HG03060 (cell line): Measurements from ENCODE around the gene HNRNPH2.

Source experiments
- ATAC-seq: cut with Tn5 transposase; IDR thresholded peaks from one replicate; pipeline ENCODE4 v1.9.1; 2021; ENCODE audit warnings: low read depth, moderate number of reproducible peaks; ENCODE audit not compliant: unreplicated experiment

Gene HNRNPH2

DNA sequence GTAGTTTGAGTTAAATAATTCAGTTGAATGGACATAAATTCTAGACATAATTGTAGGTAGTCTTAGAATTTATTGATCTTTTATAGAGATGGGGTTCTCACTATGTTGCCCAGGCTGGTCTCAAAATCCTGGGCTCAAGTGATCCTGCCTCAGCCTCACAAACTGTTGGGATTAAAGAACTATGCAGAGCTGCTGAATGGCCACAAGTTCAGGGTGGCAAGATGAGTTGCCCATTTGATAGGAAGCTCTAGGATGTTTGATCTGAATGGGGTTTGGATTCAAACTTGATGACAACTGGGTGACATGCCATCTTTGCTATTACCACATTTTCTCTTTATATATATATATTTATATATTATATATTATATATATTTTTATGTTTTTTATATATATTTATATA is 13.7 kb upstream of the HNRNPH2 start:
- ATAC-seq, result no peak

- ATAC-seq, result no peak
Measured at GRCh38 chrX:101395789-101396188, 12.2 kb upstream of the HNRNPH2 start.

DNA sequence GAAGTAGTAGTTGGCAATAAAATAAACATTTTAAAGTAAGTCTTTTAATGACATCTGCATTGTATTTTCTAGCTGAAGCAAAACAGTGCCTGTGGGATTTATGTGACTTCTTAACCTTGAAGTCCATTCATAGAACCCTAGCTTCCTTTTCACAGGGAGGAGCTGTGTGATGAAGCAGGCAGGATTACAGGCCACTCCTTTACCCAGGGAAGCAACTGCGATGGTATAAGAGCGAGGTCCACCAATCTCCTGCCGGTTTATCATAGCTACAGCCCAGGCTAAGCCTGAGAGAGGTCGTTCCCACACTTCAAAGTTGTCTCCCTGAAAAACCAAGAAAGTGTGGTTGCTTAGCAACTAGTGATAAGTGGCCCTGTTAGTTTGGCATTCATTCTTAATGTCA is 10.2 kb upstream of the HNRNPH2 start:
- no peak for ATAC-seq

GRCh38 chrX:101398694-101399093 is 9.3 kb upstream of the HNRNPH2 start:
- ATAC-seq, result no peak

GRCh38 chrX:101399825-101400224 is 8.2 kb upstream of the HNRNPH2 start:
- no peak for ATAC-seq

DNA sequence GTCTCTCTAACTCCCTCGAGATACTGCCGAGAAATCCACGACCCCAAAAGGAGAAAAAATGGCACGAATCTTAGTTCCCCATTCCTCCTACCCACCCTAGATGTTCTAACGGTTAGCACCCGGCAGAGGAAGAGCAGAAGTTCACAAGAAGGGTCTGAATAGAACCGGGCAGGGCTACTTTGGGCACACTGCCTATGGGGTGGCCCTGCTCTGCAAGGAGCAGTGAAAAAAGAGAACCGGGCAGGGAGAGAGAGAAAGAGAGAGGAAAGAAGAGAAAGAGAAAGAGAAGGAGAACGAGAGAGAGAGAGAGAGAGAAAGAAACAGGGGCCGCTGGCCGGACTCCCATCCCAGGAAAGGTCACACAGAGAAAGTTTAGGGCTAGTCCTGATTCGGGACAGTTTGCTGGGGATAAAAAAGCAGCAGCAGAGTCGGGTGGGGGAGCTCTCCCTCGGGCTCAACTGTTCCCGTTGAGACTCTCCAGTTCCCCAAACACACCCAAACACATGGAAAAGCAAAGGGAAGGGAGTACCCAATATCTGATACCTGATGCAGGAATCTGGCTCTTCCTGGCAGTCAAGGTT is 765 bp upstream of the HNRNPH2 start:
- no peak for ATAC-seq

- peak; percentile 11 for ATAC-seq
Measured at GRCh38 chrX:101408532-101408841, 465 bp downstream of the HNRNPH2 start.

- no peak for ATAC-seq
Measured at GRCh38 chrX:101409043-101409442, 1.0 kb downstream of the HNRNPH2 start.

- no peak for ATAC-seq
Measured at GRCh38 chrX:101410461-101410860, 2.4 kb downstream of the HNRNPH2 start.

DNA sequence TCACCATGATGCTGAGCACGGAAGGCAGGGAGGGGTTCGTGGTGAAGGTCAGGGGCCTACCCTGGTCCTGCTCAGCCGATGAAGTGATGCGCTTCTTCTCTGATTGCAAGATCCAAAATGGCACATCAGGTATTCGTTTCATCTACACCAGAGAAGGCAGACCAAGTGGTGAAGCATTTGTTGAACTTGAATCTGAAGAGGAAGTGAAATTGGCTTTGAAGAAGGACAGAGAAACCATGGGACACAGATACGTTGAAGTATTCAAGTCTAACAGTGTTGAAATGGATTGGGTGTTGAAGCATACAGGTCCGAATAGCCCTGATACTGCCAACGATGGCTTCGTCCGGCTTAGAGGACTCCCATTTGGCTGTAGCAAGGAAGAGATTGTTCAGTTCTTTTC is 4.0 kb downstream of the HNRNPH2 start:
- no peak for ATAC-seq

GRCh38 chrX:101415180-101416145 is 7.4 kb downstream of the HNRNPH2 start:
- ATAC-seq, result no peak

GRCh38 chrX:101416691-101417090 is 8.7 kb downstream of the HNRNPH2 start:
- ATAC-seq, result no peak

DNA sequence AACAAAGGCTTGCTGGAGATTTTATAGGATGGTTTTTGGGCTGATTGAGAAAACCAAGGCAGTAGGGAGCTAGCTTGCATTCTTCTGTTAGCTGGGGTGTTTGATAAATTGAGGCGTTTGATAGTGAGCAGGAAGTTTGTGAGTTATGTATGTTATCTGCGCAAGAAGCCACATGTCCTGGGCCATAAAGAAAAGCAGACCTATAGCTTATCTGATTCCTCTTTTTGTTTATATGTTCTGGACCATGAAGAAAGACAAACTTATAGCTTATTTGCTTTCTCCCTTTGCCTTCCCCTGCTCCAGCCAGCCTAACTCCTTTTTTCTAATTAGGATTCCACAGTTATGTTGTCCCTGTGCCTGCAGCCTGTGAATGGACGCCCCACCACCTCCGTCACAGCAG is 9.2 kb downstream of the HNRNPH2 start:
- no peak for ATAC-seq

DNA sequence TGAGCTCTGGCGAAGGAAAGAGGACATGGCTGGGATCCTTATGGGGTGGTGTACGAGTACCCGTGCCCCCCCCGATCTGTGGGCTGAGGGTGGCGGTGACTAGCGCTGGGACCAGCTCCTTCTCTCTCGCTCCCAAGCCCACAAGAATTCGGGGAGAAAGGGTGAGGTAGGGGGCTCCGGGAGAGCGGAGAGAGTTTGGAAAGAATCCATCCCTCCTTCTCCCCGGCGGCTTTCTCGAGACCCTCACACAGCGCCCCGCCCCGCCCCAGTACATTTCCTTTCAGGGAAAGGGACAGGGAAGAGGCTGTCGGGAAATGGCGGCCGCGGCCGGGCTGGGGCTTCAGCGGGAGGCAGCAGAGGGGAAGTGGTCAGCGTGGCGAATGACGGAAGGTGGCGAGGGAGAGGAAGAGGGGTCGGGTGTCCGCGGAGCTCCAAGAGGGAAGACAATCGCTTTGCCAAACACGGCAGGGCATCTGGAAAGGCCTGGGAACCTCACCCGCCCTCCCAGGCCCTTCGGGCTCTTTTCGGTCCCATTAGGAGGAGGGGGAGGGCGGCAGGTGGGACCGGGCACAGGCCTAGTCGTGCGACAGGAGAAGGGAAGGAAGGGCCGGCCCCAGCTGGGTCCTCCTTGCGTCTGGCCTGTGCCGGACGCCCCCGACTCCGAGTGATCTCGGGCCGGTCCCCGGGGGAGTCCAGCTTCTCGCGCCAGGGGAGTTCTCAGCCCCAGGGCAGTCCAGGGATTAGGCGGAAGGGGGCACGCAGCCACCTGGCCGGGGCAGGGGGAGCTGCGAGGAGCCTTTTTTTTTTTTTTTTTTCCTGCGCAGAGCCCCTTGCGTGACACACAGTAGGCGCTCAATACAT is 10.2 kb downstream of the HNRNPH2 start:
- ATAC-seq, result no peak

GRCh38 chrX:101419489-101419888 is 11.5 kb downstream of the HNRNPH2 start:
- ATAC-seq, result no peak

GRCh38 chrX:101427954-101428353 is 19.9 kb downstream of the HNRNPH2 start:
- no peak for ATAC-seq

DNA sequence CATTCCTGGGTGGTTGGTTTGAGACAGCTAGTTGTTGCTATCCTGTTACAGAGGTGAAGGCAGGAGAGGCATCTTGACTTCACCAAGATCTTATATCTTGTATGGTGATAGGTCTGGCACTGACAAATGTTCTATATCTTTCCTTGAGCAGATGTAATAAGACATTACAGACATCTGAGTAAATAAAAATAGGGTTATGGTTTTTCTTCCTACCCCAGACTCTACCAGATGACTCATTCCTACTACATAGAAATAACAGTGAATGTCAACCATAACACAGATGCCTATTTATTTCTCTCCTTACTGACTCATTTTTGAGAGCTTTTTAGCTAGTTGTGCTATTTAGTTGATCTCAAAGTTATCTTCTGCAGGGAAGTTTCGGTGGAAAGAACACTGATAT is 21.9 kb downstream of the HNRNPH2 start:
- ATAC-seq, result peak; percentile 36

GRCh38 chrX:101430457-101431078 is 22.5 kb downstream of the HNRNPH2 start:
- peak; percentile 93 for ATAC-seq

GRCh38 chrX:101442085-101442484 is 34.1 kb downstream of the HNRNPH2 start:
- ATAC-seq, result no peak

DNA sequence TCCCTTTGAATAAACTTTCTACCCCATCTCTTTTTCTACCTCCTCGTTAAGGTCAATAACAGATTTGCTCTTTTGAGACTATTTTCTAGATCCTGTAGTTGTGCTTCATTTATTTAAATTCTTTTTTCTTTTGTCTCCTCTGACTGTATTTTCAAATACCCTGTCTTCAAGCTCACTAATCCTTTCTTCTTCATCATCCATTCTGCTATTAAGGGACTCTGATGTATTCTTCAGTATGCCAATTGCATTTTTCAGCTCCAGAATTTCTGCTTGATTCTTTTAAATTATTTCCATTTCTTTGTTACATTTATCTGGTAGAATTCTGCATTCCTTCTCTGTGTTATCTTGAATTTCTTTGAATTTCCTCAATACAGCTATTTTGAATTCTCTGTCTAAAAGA is 41.3 kb downstream of the HNRNPH2 start:
- ATAC-seq, result no peak

DNA sequence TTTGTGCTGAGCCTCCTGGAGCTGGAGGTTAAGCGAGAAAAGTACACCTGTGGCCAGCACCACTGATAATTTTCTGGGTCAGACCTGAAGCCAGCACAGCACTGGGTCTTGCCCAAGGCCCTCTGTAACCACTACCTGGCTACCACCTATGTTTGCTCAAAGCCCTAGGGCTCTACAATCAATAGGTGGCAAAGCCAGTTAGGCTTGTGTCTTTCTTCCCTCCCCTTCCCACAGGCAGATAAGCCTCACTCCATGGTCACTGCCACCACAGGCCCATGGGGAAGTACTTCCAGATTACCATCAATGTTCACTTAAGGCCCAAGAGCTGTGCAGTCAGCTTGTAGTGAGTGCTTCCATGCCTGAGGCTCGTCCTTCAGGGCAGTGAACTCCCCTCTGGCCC is 42.1 kb downstream of the HNRNPH2 start:
- no peak for ATAC-seq
